Fibroblast of villous mesenchyme (primary cell): ENCODE results near the gene URB2. TPM values are rescaled to one million over a fixed set of nuclear protein-coding genes. Genes with fewer than 3 reads are reported as not detected.

Experiments used
- DNase-seq: peaks from one replicate; pipeline ENCODE4 v3.0.0-alpha.2; 2010; ENCODE audit warnings: low read depth
- H3K4me3 ChIP-seq: 2 replicates; pipeline ENCODE4 v1.5.1; 2011; ENCODE audit warnings: low read depth, mild to moderate bottlenecking, low read length
- CTCF ChIP-seq: IDR thresholded peaks from 2 replicates; pipeline ENCODE4 v1.5.1; 2012; ENCODE audit warnings: low read depth, mild to moderate bottlenecking, low read length; ENCODE audit not compliant: insufficient read depth
- total RNA-seq: library from RNA; depleted of rRNA; stranded (reverse); fragments of >200 nt; gene quantifications from 2 replicates; pipeline ENCODE4 v1.2.3, GENCODE V29; 2012

URB2 gene
- total RNA-seq, 1 donor, result 14.7 TPM

DNA sequence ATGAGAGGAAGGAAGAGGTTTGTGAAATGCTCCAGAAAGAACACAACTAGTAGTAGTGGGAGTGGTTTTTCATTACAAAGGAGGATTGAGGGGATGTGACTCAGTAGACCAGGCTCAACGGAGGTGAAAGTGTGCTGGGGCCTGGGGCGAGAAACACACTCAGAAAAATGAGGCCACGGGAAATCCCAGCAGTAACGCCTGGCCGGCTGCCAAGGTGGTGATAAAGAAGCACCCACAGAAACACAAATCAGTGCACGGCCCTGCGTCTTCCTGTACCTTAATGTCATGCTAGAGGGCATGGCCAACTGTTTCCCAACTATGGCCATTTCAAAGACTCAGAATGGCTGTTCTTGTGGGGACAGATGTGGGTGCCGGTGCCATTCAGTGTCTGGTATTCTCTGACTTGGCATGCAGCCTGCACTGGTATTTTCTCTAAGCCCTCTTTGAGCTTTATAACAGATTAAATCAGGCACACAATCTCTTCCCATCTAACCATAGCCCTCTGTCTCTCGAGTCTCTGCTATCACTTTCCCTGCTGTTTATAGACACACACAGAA is 38.2 kb downstream of the URB2 start:
- peak; percentile 59 for DNase-seq
- no peak overlapping the region for H3K4me3 ChIP-seq
- no peak for TF ChIP-seq CTCF

DNA sequence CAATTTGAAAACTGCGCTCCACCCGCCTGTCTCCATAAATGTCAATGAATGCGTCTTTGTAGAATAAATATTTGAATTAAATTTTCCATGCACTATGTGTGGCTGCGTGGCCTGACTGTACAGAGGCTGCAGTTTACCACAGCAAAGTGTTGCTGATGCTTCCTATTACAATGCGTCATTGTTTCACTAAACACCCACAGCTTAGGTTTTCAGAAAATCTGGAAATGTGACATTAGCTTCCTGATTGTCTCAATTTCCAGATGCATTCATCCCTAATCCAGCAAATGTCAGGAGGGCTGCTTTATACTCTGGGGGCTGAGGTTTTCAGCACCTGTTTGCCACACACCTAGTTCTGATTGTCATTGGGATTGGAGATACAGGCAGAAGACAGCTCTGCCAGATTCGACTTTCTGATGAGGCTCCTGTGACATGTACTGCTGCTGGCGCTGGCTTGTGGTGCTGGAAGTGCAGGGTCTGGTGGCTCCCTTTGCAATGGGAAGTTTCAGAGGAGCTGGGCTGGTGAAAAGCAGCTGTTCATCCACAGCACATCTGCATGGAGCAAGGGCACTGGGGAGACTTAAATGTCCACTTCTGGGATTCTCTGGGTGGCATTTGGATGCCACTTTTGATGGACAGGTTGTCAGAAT is 40.0 kb downstream of the URB2 start:
- H3K4me3 ChIP-seq, result no peak overlapping the region
- no peak for TF ChIP-seq CTCF
- no peak for DNase-seq

DNA sequence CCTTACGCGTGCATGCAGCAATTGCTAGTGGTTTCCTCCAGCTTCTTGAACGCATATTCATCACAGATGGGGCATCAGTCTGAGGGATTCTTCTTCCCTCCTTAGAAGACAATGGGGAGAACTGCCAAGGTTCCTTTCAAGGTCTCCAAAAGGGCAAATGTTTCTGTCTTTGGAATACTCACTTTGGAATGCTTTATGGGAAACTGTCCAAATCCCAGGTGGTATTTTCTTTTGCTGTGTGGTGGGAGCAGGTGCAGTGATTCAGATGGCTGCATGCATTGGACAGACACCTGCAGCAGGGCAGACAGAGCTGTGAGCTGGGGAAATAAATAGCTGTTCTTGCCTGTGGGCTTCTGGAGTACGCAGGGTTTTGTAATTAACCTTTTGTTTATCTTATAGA is 40.5 kb downstream of the URB2 start:
- TF ChIP-seq CTCF, result no peak
- no peak overlapping the region for H3K4me3 ChIP-seq
- no peak for DNase-seq

DNA sequence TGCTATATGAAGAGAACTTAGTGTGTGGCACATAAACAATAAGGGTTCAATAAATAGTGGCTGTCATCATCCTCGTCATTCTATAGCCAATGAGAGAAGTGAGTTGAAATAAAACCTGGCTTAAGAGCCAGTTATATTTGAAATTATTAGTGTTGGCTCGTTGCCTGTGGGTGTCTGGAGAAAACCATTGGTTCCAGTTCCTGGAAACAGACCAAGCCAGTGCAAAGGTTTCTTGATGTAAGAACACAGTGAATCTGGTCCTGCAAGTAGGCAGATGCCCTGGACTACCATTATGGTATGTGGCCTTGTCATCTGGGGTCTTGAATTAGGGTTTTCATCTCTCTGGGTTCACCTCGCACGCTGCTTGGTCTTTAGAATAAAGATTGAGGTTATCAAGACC is 43.3 kb downstream of the URB2 start:
- no peak for DNase-seq
- TF ChIP-seq CTCF, result no peak

GRCh38 chr1:229671310-229671709 is 45.3 kb downstream of the URB2 start:
- no peak overlapping the region for H3K4me3 ChIP-seq
- no peak for DNase-seq
- no peak for TF ChIP-seq CTCF

More for the DNA sequence above, 43.3 kb downstream of the URB2 start:
- H3K4me3 ChIP-seq, result no peak overlapping the region

DNA sequence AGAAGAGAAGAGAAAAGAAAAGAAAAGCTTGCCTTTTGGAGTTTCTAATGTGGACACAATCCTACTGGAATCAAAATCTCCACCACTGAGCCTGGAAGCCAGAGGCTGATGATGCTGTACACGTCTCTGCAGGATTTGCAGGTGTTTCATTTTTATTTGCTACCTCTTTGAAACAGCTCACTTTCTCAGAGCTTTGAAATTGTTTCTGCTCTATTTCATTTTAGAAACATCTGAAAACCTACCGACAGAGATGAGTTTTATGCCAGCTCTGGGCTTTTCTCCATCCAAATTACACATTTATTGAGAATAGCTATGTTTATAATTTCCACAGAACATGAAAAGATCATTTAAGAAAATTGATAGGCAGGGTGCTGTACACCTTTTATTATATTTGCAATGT is 46.2 kb downstream of the URB2 start:
- DNase-seq, result no peak
- TF ChIP-seq CTCF, result no peak
- H3K4me3 ChIP-seq, result no peak overlapping the region

GRCh38 chr1:229674042-229674441 is 48.0 kb downstream of the URB2 start:
- TF ChIP-seq CTCF, result no peak
- DNase-seq, result no peak
- no peak overlapping the region for H3K4me3 ChIP-seq
